ENCODE measurements around the gene LRPPRC.

DNA sequence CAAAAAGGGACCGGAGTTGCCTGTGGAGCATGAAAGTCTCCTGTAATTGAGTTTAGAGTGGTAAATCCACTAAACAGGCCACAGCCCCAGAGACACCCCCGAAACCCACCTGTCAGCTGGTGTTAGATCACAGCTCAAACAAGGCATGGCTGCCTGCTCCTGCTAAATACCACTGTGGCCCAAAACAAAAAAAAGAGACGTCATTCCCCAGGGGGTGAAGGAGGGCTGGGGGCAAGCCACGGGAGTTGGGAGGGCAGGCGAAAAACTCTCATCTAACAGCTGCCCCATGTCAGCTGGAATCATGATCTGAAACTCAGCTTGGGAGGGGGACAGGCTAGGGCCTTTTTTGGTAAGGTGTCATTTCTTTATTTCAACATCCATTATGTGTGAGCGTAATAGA lies 42.5 kb upstream of the LRPPRC start:
- TF ChIP-seq CREM (IDR thresholded peaks at IDR 0.05; ENCODE audit: low read depth) (no peak), POLR2AphosphoS5 (IDR thresholded peaks at IDR 0.05; ENCODE audit: low read length) (no peak), YY1 (IDR thresholded peaks at IDR 0.05; ENCODE audit: low read depth, low read length) (no peak), WRNIP1 (IDR thresholded peaks at IDR 0.05; ENCODE audit: borderline replicate concordance, low read depth, low read length) (no peak)
- TF ChIP-seq, protein P1, sequence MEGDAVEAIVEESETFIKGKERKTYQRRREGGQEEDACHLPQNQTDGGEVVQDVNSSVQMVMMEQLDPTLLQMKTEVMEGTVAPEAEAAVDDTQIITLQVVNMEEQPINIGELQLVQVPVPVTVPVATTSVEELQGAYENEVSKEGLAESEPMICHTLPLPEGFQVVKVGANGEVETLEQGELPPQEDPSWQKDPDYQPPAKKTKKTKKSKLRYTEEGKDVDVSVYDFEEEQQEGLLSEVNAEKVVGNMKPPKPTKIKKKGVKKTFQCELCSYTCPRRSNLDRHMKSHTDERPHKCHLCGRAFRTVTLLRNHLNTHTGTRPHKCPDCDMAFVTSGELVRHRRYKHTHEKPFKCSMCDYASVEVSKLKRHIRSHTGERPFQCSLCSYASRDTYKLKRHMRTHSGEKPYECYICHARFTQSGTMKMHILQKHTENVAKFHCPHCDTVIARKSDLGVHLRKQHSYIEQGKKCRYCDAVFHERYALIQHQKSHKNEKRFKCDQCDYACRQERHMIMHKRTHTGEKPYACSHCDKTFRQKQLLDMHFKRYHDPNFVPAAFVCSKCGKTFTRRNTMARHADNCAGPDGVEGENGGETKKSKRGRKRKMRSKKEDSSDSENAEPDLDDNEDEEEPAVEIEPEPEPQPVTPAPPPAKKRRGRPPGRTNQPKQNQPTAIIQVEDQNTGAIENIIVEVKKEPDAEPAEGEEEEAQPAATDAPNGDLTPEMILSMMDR (IDR thresholded peaks at IDR 0.05 in 2 of 3, conservative IDR thresholded peaks at IDR 0.05 in 1 of 3; ENCODE audit: control insufficient read depth in 2 of 3, extremely low read depth in 1 of 3, insufficient read depth in 1 of 3, low read depth in 3 of 3, low read length in 3 of 3): no peak
